Smooth muscle cell (in vitro differentiated cells): ENCODE measurements around the gene MAPT. TPM values are rescaled to one million over a fixed set of nuclear protein-coding genes. Genes with fewer than 3 reads are reported as not detected.

ENCODE experiments used
- DNase-seq: peaks from one replicate; lab custom pipeline; 2025; ENCODE audit not compliant: unreplicated experiment; lab: John Stamatoyannopoulos, UW
- H2AFZ ChIP-seq: fragments of 200-600 bp; sonication (generic); 2 replicates; pipeline ENCODE4 v1.6.0; 2016; ENCODE audit warnings: antibody characterized with exemption, low read depth, mild to moderate bottlenecking
- H3F3A ChIP-seq: fragments of 200-600 bp; sonication (generic); 2 replicates; pipeline ENCODE4 v1.6.0; 2017; ENCODE audit warnings: antibody characterized with exemption, low read depth
- H3K27ac ChIP-seq: fragments of 200-600 bp; sonication (generic); 2 replicates; pipeline ENCODE4 v1.5.1; 2016; ENCODE audit warnings: low read depth, mild to moderate bottlenecking
- H3K27me3 ChIP-seq: fragments of 200-600 bp; sonication (generic); 2 replicates; pipeline ENCODE4 v1.6.1; 2016; ENCODE audit warnings: low read depth, mild to moderate bottlenecking
- H3K36me3 ChIP-seq: fragments of 200-600 bp; sonication (generic); 2 replicates; pipeline ENCODE4 v1.5.1; 2016; ENCODE audit warnings: low read depth
- H3K4me1 ChIP-seq: fragments of 200-600 bp; sonication (generic); 2 replicates; pipeline ENCODE4 v1.5.1; 2016; ENCODE audit warnings: low read depth
- H3K4me2 ChIP-seq: fragments of 200-600 bp; sonication (generic); 2 replicates; pipeline ENCODE4 v1.6.0; 2016; ENCODE audit warnings: mild to moderate bottlenecking
- H3K4me3 ChIP-seq: fragments of 200-600 bp; sonication (generic); 2 replicates; pipeline ENCODE4 v1.5.1; 2016; ENCODE audit warnings: mild to moderate bottlenecking
- H3K79me2 ChIP-seq: fragments of 200-600 bp; sonication (generic); 2 replicates; pipeline ENCODE4 v1.6.0; 2016; ENCODE audit warnings: low read depth, mild to moderate bottlenecking
- H3K9ac ChIP-seq: fragments of 200-600 bp; sonication (generic); 2 replicates; pipeline ENCODE4 v1.6.0; 2016; ENCODE audit warnings: low read depth
- H3K9me3 ChIP-seq: fragments of 200-600 bp; sonication (generic); replicated peaks from 2 replicates; pipeline ENCODE4 v1.5.1; 2016; ENCODE audit warnings: low read depth
- H4K20me1 ChIP-seq: fragments of 200-600 bp; sonication (generic); 2 replicates; pipeline ENCODE4 v1.6.0; 2016; ENCODE audit warnings: low read depth
- CTCF ChIP-seq: fragments of 200-600 bp; sonication (generic); IDR thresholded peaks from 2 replicates; pipeline ENCODE4 v1.5.1; 2017; ENCODE audit warnings: borderline replicate concordance, mild to moderate bottlenecking, antibody characterized with exemption; ENCODE audit not compliant: insufficient read depth, poor library complexity, severe bottlenecking
- WGBS: methylation state at CpG from one replicate; pipeline ENCODE4 v1.1.7; 2016; ENCODE audit warnings: low lambda C conversion rate; 5-methylcytosine and 5-hydroxymethylcytosine counted together
- polyA plus RNA-seq: library from polyadenylated mRNA; unstranded; fragments of >200 nt; fragmentation: Nextera tagmentation; extraction: Ambion mirVana; gene quantifications from 2 replicates; pipeline ENCODE4 v1.2.1, GENCODE V29; 2016
- total RNA-seq: library from RNA; depleted of rRNA; stranded (reverse); fragments of >200 nt; gene quantifications from 2 replicates; pipeline ENCODE4 v1.2.3, GENCODE V29; 2014

The MAPT gene
- total and polyA plus RNA-seq, 2 experiments from 2014 or later: 0.49 to 1.7 TPM

DNA sequence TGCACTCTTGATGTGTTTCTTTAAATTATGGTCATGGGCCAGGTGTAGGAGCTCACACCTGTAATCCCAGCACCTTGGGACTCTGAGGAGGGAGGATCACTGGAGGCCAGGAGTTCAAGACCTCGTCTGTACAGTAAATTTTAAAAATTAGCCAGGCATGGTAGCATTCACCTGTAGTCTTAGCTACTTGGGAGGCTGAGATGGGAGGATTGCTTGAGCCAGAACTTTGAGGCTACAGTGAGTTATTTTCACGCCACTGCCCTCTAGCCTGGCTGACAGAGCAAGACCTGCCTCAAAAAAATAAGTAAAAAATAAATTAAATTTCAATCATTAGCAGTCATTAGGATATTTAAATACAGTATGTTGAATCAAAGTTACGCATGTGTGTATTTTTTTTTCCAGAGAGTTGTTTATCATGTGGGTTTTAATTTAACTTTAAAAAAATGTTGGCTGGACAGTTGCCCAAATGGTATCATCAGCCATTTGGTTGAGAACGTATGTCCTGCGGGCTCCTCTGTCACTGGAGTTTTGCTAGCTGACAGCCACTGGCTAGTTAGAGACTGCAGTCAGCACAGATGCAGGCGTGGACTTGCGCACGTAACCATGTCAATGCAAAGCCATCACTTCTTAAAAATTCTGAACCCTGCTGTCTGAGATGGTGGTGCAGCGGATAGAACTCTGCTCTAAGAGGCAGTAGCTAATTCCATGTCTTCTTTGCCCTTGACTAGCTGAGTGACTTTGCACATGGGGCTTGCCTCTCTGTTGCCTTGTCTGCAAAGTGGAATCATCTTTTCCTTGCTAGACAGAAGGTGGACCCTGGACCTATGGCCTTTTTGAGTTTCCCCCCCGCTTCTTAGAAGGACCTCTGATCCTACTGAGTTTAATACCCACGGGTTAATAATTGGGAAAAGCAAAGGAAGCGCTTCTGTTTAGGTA is 40.0 kb downstream of the MAPT start:
- Histone ChIP-seq H3K4me1 (no peaks in the 10 kb centered on the region), H3F3A (no peaks in the 10 kb centered on the region), H3K79me2 (no peaks in the 10 kb centered on the region), H3K27me3 (no peaks in the 10 kb centered on the region), H3K4me2 (no peak overlapping the region), H3K9ac (no peak overlapping the region), H3K4me3 (no peak overlapping the region), H3K9me3 (no peaks in the 10 kb centered on the region), H4K20me1 (no peaks in the 10 kb centered on the region), H3K27ac (no peak overlapping the region), H3K36me3 (no peaks in the 10 kb centered on the region), H2AFZ (no peak overlapping the region)
- DNase-seq: no peak
- no peak for TF ChIP-seq CTCF
- 89% methylated on average over 12 of the region's 12 CpGs for WGBS

DNA sequence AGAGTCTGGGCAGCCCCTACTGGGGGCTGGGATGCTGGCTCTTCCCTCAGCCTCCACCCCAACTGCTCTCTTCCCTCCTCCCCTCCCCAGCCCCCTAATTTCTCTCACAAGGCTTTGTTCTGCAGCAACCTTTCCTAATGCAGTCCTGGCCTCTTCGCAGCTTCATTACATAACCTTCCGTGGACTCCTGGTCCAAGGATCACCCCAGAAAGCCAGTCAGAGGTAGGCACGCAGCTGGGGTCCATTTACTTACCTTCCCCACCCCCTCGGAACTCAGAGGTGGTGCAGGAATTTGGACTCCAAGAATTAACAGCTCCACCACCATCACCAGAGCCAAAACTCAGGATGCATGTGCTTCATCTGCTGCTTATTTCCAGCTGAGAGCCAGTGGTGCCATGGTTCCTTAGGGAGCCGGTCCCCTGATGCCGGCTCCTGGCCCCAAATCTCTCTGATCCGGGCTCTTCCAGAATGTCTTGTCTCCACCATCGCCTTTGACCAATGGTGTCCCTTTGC is 40.9 kb downstream of the MAPT start:
- 88% methylated on average over 8 of the region's 8 CpGs for WGBS
- Histone ChIP-seq H3K9ac (no peak overlapping the region), H4K20me1 (no peaks in the 10 kb centered on the region), H3K4me3 (no peak overlapping the region), H3K27me3 (no peaks in the 10 kb centered on the region), H3K27ac (no peak overlapping the region), H3F3A (no peaks in the 10 kb centered on the region), H3K9me3 (no peaks in the 10 kb centered on the region), H3K4me2 (no peak overlapping the region), H3K4me1 (no peaks in the 10 kb centered on the region), H2AFZ (no peak overlapping the region), H3K36me3 (no peaks in the 10 kb centered on the region), H3K79me2 (no peaks in the 10 kb centered on the region)
- no peak for TF ChIP-seq CTCF
- no peak for DNase-seq

DNA sequence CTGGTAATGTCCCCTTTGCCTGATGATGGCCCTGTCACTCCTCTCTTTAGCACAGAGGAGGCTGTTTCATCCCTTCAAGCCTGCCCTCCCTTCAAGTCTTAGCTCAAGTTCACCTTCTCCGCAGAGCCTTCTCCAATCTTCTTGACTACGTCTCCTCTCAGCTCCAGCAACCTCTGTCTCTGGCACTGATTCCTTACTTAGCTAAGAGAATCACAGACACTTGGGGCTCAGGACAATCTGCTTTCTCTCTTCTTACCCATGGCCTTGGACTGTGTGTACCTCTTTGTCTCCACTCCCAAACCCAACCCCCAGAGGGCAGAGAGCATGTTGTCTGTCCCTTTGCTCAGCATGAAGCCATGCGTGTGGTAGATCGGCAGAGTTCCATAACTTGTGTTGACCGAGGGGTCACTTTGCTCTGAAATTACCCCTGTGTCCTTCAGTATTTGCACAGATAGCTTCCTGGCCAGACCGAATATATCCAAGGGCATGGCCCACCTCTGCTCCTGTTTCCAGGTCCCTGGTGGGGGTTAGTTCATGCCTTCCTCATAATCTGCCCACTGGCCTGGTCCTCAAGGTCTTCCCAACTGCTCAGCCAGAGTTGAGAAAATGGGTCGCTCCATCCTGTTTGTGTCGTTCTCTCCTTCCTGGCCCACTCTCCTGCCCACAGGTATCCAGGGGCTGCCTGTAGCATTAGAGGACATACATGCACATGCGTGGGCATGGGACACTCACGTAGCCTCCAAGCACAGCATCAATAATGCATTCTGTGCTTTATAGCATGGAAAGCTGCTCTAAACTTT is 41.6 kb downstream of the MAPT start:
- Histone ChIP-seq H2AFZ (no peak overlapping the region), H3F3A (no peaks in the 10 kb centered on the region), H3K9me3 (no peaks in the 10 kb centered on the region), H3K27ac (no peak overlapping the region), H3K4me2 (no peak overlapping the region), H3K4me1 (no peaks in the 10 kb centered on the region), H3K79me2 (no peaks in the 10 kb centered on the region), H3K4me3 (no peak overlapping the region), H3K9ac (no peak overlapping the region), H3K27me3 (no peaks in the 10 kb centered on the region), H4K20me1 (no peaks in the 10 kb centered on the region), H3K36me3 (no peaks in the 10 kb centered on the region)
- no peak for DNase-seq
- 88% methylated on average over 10 of the region's 10 CpGs for WGBS
- no peak for TF ChIP-seq CTCF
